Right atrium auricular region (tissue), 2 donors: ENCODE measurements around the gene GZMM. TPM values are rescaled to one million over a fixed set of nuclear protein-coding genes. Genes with fewer than 3 reads are reported as not detected.

Experiments
- DNase-seq: peaks from one replicate; pipeline ENCODE4 v3.0.0-alpha.2; 2019; ENCODE audit warnings: low spot score
- H3K27ac ChIP-seq, 2 donors: fragments of 200-600 bp; sonication (generic); 1 replicate in 1 of 2; 2 replicates in 1 of 2; pipeline ENCODE4 v1.5.1; 2016 to 2019
- H3K27me3 ChIP-seq, 2 donors: fragments of 200-600 bp; sonication (generic); one replicate each; pipeline versions ENCODE4 v1.5.1 to v1.6.0; 2017 to 2019
- H3K36me3 ChIP-seq: fragments of 200-600 bp; sonication (generic); one replicate; pipeline ENCODE4 v1.5.1; 2016
- H3K4me1 ChIP-seq, 2 donors: fragments of 200-600 bp; sonication (generic); one replicate each; pipeline versions ENCODE4 v1.5.1 to v1.6.0; 2017 to 2019
- H3K4me3 ChIP-seq, 2 donors: fragments of 200-600 bp; sonication (generic); 1 replicate in 1 of 2; 2 replicates in 1 of 2; pipeline ENCODE4 v1.5.1; 2017 to 2019; ENCODE audit warnings: mild to moderate bottlenecking in 1 of 2, moderate library complexity in 1 of 2
- H3K9me3 ChIP-seq, 2 donors: fragments of 200-600 bp; sonication (generic); one replicate each; pipeline ENCODE4 v1.5.1; 2019
- total RNA-seq, 2 donors: library from RNA; depleted of rRNA; stranded (reverse); fragments of >200 nt; gene quantifications; one replicate each; pipeline ENCODE4 v1.1.0, GENCODE V29; 2016
- TF ChIP-seq, protein P1 (sequence below), 2 donors: fragments of 200-600 bp; sonication (generic); IDR thresholded peaks; one replicate each; pipeline ENCODE4 v1.5.1; 2019; ENCODE audit warnings: antibody characterized with exemption in 2 of 2

Gene GZMM
- total RNA-seq, 2 donors from 2014 or later, result 0.79 TPM; not detected in 1

DNA sequence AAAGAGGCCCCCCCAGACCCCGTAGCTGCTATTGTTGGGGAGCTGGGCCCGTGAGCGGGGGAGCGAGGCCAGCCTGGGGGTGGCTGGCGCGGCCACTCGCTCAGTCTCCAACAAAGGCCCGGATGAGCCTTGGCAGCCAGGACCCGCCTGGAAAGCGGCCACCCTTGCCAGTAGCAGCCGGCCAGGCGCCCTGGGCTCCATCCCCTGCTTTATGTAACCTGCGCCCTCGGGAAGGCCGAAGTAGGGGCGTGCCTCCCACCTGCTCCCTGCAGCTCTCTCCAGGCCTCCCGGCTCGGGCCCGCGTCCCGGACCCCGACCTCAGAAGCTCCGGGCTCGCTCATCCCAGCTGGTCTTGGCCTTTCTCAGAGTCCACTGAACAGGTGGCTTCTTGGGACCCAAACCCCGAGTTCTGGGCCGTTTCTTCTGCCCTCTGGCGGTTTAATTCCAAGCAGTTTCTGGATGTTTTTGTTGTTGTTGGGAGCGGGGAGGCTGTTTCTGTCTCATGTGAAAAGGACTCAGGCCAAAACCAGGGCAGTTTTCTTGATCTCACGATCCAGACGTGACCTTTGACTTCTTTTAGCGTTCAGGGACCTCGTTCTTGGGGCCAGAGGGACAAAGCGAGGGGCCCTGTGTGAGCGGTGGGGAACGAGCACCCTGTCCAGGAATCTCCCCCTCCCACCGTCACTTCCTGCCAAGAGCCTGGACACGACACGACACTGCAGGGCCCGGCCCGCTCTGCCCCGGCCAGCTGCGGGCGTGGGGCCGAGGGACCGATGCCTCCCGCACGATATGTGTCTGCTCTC is 11.1 kb upstream of the GZMM start:
- Histone ChIP-seq H3K9me3 (no peaks in the 10 kb centered on the region), H3K4me1 (peaks cover 0 to 33% of the 10 kb centered on the region in 2 donors), H3K27me3 (no peaks in the 10 kb centered on the region), H3K4me3 (peak overlapping the region; percentile 97 to 99), H3K27ac (peak overlapping the region; percentile 95), H3K36me3 (peaks cover 23% of the 10 kb centered on the region)
- TF ChIP-seq, protein P1, sequence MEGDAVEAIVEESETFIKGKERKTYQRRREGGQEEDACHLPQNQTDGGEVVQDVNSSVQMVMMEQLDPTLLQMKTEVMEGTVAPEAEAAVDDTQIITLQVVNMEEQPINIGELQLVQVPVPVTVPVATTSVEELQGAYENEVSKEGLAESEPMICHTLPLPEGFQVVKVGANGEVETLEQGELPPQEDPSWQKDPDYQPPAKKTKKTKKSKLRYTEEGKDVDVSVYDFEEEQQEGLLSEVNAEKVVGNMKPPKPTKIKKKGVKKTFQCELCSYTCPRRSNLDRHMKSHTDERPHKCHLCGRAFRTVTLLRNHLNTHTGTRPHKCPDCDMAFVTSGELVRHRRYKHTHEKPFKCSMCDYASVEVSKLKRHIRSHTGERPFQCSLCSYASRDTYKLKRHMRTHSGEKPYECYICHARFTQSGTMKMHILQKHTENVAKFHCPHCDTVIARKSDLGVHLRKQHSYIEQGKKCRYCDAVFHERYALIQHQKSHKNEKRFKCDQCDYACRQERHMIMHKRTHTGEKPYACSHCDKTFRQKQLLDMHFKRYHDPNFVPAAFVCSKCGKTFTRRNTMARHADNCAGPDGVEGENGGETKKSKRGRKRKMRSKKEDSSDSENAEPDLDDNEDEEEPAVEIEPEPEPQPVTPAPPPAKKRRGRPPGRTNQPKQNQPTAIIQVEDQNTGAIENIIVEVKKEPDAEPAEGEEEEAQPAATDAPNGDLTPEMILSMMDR (IDR thresholded peaks at IDR 0.05), result peak in 1 of 2 donors; percentile 59
- DNase-seq, result peak; percentile 83

DNA sequence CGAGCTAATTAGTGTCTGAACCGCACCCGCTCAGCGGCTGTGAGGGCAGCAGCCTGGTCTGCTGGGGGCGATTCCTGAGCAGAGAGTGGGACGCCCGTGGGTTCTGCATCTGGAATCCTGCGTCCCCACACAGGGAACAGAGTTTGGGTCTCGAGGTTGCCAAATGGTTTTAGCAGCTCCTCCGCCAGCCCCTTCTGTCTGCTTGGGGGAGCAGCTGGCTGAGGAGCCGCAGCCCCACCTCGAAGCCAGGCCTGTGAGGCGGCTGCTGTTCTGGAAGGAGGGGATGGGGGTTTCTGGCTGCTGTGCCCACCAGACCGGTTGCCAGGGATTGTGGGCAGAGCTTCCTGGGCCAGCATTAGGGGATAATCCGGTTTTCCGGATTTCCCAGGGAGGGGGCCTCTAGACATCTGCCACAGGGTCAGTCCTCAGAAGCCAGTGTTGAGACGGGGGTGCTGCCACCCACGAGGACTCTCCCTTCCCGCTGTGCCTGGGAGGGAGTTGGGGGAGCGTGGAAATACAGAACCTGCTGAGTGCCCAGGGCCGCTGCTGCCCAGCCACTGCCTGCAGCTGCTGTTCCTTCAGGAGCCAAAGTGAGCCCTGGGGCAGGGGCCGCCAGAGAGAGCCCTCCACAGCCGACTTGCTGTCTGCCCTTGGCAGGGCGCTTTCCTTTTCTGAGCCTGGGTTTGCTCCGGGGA is 10.3 kb upstream of the GZMM start:
- DNase-seq, result no peak
- TF ChIP-seq, protein P1 (IDR thresholded peaks at IDR 0.05), result no peak
- peaks cover 0 to 33% of the 10 kb centered on the region in 2 donors for H3K4me1 ChIP-seq
- H3K27me3 ChIP-seq, result no peaks in the 10 kb centered on the region
- H3K27ac ChIP-seq, result peak overlapping the region; percentile 95
- H3K4me3 ChIP-seq, result peak overlapping the region; percentile 97 to 99
- peaks cover 31% of the 10 kb centered on the region for H3K36me3 ChIP-seq
- no peaks in the 10 kb centered on the region for H3K9me3 ChIP-seq

DNA sequence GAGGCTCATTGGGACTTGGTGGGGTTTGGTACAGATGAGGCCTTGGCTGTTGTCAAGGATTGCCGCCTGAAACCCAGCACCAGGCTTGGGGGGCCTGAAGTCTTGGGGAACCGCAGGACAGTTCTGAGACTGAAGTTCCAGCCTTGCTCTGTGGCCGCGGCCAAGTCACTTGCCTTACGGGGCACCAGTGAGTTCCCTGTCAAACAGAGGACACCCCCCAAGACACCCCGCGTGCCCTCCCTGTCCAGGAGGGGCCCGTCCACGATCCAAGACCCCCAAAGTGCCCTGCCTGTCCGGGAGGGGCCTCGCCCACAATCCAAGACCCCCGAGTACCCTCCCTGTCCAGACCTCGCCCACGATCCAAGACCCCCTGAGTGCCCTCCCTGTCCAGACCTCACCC is 9.8 kb upstream of the GZMM start:
- H3K27ac ChIP-seq, result peak overlapping the region; percentile 95
- peaks cover 37% of the 10 kb centered on the region for H3K36me3 ChIP-seq
- peak overlapping the region in 1 of 2 donors; percentile 97 for H3K4me3 ChIP-seq
- no peaks in the 10 kb centered on the region for H3K9me3 ChIP-seq
- no peak for DNase-seq
- TF ChIP-seq, protein P1 (IDR thresholded peaks at IDR 0.05), result no peak
- no peaks in the 10 kb centered on the region for H3K27me3 ChIP-seq
- H3K4me1 ChIP-seq, result peaks cover 0 to 33% of the 10 kb centered on the region in 2 donors

DNA sequence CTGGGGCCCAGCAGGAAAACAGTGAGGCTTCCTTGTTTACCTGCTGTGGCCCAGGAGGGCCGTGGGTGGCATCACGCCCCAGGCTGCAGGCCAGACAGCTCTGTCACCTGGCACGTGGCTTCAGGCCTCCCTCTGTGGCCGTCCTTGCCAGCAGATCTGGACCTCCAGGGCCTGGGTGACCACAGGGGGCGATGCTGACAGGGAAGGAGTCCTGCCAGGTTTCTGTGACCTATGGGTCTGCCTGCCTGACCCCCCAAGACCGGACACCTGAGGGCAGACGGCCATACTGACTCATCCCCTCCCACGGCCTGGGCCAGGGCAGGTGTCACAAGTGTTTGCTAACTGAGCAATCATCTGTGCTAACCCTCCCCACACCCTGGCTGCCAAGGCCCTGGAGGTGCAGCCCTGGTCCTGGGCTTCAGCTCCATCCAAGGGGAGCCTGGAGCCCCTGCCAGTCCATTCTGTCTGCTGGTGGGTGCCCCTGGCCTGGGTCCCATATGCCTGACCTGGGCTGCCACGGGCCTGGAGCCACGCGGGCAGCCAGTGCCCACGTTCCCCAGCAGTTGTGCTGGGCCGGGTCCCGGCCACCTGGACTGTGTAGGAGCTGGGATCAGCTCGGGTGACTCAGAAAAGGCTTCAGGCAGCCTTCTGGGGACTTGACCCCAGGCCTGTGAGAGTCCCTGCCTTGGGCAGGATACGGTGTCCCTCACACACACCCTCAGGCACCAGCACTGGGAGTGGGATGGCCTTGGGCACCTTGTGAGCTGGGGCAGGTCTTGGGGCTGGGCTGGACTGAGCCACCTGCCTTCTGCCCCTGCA is 8.6 kb upstream of the GZMM start:
- no peaks in the 10 kb centered on the region for H3K9me3 ChIP-seq
- H3K27me3 ChIP-seq, result no peaks in the 10 kb centered on the region
- no peak for DNase-seq
- peaks cover 0 to 33% of the 10 kb centered on the region in 2 donors for H3K4me1 ChIP-seq
- peak overlapping the region in 1 of 2 donors; percentile 51 for H3K27ac ChIP-seq
- H3K4me3 ChIP-seq, result no peak overlapping the region
- TF ChIP-seq, protein P1 (IDR thresholded peaks at IDR 0.05), result no peak
- H3K36me3 ChIP-seq, result peaks cover 44% of the 10 kb centered on the region

DNA sequence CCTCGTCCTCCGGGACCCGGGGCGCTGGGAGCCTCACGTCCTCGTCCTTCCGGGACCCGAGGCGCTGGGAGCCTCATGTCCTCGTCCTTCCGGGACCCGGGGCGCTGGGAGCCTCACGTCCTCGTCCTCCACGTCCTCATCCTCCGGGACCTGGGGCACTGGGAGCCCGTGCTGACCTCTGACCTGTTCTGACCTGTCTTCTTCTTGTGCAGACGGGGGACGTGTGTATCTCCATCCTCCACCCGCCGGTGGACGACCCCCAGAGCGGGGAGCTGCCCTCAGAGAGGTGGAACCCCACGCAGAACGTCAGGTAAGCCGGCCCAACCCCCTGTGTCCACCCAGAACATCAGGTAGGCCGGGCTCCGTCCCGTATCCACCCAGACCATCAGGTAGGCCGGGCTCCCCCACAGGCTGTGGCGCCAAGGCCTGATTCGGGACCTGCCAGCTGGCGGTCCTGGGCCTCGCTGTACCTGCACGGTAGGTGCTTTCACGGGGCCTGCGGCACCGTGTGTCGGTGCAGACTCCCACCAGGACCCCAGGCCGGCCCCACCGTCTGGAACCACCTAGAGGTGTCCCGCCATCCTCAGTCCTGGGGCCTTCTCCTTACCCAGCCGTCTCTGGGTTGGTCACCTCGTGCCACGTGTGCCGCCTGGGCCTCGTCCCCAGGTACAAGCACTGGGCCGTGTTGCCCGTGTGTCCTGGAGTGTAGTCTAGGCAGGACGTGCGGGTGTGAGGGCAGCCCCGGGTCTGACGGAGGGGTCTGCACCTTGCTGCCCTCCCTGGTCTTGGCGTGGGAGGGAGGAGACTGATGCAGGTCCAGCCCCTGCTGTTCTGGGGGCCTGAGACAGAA is 7.6 kb upstream of the GZMM start:
- H3K27ac ChIP-seq, result no peak overlapping the region
- TF ChIP-seq, protein P1 (IDR thresholded peaks at IDR 0.05), result no peak
- no peak overlapping the region for H3K4me3 ChIP-seq
- peaks cover 0 to 28% of the 10 kb centered on the region in 2 donors for H3K4me1 ChIP-seq
- peaks cover 49% of the 10 kb centered on the region for H3K36me3 ChIP-seq
- DNase-seq, result no peak
- no peaks in the 10 kb centered on the region for H3K27me3 ChIP-seq
- no peaks in the 10 kb centered on the region for H3K9me3 ChIP-seq
